BJ (cell line): ENCODE results near the gene MMP25. TPM values are rescaled to one million over a fixed set of nuclear protein-coding genes. Genes with fewer than 3 reads are reported as not detected.

Experiments used
- CTCF ChIA-PET: fragments of 350-600 bp; formaldehyde crosslinking; extraction: SDS; loops from one replicate; lab custom pipeline; 2021; ENCODE audit warnings: antibody characterized with exemption, inconsistent platforms; lab: Yijun Ruan, JAX
- POLR2A ChIA-PET: fragments of 300-600 bp; sonication (Branson Sonifier 250); formaldehyde crosslinking; extraction: SDS; loops from one replicate; lab custom pipeline; 2021; ENCODE audit warnings: antibody characterized with exemption; lab: Charles Lee
- DNase-seq: peaks from one replicate; pipeline ENCODE4 v3.0.0-alpha.2; 2011; ENCODE audit warnings: low read depth
- H3K27me3 ChIP-seq: 2 replicates; pipeline ENCODE4 v1.6.0; 2011; ENCODE audit warnings: low read length; ENCODE audit not compliant: control insufficient read depth, insufficient read depth
- H3K36me3 ChIP-seq: 2 replicates; pipeline ENCODE4 v1.5.1; 2011; ENCODE audit warnings: low read length; ENCODE audit not compliant: control insufficient read depth, insufficient read depth
- H3K4me3 ChIP-seq: 2 replicates; pipeline ENCODE4 v1.5.1; 2011; ENCODE audit warnings: low read depth, mild to moderate bottlenecking, control low read depth, low read length
- CTCF ChIP-seq: IDR thresholded peaks from 2 replicates; pipeline ENCODE4 v1.5.1; 2011; ENCODE audit warnings: low read depth, mild to moderate bottlenecking, control low read depth, inconsistent platforms, low read length, moderate library complexity; ENCODE audit not compliant: insufficient read depth
- polyA plus RNA-seq: library from polyadenylated mRNA; depleted of rRNA; stranded (reverse); fragments of >200 nt; gene quantifications from 2 replicates; pipeline ENCODE4 v1.2.3, GENCODE V29; 2011; rRNA removed
- small RNA-seq: library from RNA; depleted of rRNA; stranded (forward); fragments of <200 nt; gene quantifications from one replicate; pipeline ENCODE3, GENCODE V24; 2012; ENCODE audit warnings: low replicate concordance, low read depth; ENCODE audit not compliant: insufficient read length

MMP25 gene
- polyA plus RNA-seq, 1 experiment: 0.02 TPM

- DNase-seq: no peak
- peak; percentile 62 for TF ChIP-seq CTCF
- ChIA-PET CTCF (interaction anchor here (0.9 to 2.0 kb wide), 7 partner anchors 8 to 51 kb away, joined by 3 to 11 read pairs (median 3); partner anchors contain the start of gene ZNF213), POLR2A (no interaction called here)
- no peak overlapping the region for H3K4me3 ChIP-seq
- peaks cover 16% of the 10 kb centered on the region for H3K27me3 ChIP-seq
- no peaks in the 10 kb centered on the region for H3K36me3 ChIP-seq
Measured at GRCh38 chr16:3101018-3101840, 54.9 kb downstream of the MMP25 start.

- ChIA-PET POLR2A (no interaction called here), CTCF (interaction anchor here (1.0 to 2.0 kb wide), 4 partner anchors 13 to 43 kb away, joined by 3 to 11 read pairs (median 4); no protein-coding TSS in a partner anchor)
- peaks cover 15% of the 10 kb centered on the region for H3K27me3 ChIP-seq
- TF ChIP-seq CTCF: no peak
- H3K4me3 ChIP-seq: no peak overlapping the region
- no peak for DNase-seq
- H3K36me3 ChIP-seq: no peaks in the 10 kb centered on the region
Measured at GRCh38 chr16:3101841-3102470, 55.6 kb downstream of the MMP25 start.

DNA sequence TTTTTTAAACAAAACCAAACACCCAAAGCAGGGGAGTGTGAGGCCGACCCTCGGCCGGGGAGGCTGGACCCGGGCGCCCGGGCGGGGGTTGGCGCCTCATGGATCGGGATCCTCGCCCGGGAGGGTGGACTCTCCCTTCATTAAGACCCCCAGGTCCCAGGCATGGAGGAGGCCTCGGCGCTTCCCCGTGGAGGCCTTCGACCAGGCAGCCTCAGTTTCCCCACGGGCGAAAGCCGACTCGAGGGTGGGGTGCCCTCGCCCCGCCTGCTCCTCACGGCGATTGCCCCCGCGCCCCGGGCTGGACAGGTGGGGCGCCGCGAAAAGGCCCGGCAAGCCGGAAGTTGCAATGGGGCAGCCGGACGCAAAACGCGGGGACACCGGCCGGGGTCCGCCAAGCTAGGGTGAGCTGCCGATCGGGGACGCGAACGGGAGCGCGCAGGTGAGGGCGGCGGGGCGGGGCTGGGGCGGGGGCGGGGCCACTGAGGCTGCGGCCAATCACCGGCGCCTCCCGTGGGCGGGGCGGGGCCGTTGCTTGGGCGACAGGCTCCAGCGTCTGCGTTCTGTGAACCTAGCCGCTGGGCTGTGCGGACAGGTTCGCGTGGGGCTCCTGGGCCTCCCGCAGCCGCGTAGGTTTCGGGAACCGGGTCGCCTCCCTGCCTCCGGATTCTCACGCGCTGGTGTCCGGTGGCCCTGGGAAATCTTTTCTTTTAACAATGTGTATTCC, 60.0 kb downstream of the MMP25 start:
- ChIA-PET CTCF (interaction anchor here (0.9 to 2.3 kb wide), 3 partner anchors 23 to 48 kb away, joined by 3 to 11 read pairs (median 3); no protein-coding TSS in a partner anchor), POLR2A (interaction anchor here (0.6 kb wide), 2 partner anchors 18 to 52 kb away, joined by 3 to 5 read pairs; no protein-coding TSS in a partner anchor)
- Histone ChIP-seq H3K27me3 (no peaks in the 10 kb centered on the region), H3K36me3 (no peaks in the 10 kb centered on the region), H3K4me3 (peak overlapping the region; percentile 75)
- DNase-seq: no peak
- no peak for TF ChIP-seq CTCF

Small RNAs within 50 kb of the gene (small RNA-seq; reads per million reads assigned to genes)
- 0.63 reads per million for gene RNU1-22P

Other genes with a start within 250 kb of the MMP25 start
- not detected in 2 replicates for gene PRSS41, start 248.1 kb upstream of the MMP25 start, polyA plus RNA-seq
- 0.13 TPM in 1 of 2 replicates, not detected in the other for gene PRSS21, start 229.3 kb upstream of the MMP25 start, polyA plus RNA-seq
- 0.10 TPM in 2 replicates for gene ZG16B, start 216.3 kb upstream of the MMP25 start, polyA plus RNA-seq
- gene PRSS22, start 188.4 kb upstream of the MMP25 start, polyA plus RNA-seq: not detected in 2 replicates
- 25.6 and 39.9 TPM in 2 replicates for gene FLYWCH2, start 163.3 kb upstream of the MMP25 start, polyA plus RNA-seq
- gene FLYWCH1, start 134.6 kb upstream of the MMP25 start, polyA plus RNA-seq: 16.2 and 25.4 TPM in 2 replicates
- not detected in 2 replicates for gene KREMEN2, start 82.3 kb upstream of the MMP25 start, polyA plus RNA-seq
- gene PAQR4, start 77.2 kb upstream of the MMP25 start, polyA plus RNA-seq: 2.7 and 4.4 TPM in 2 replicates
- gene PKMYT1, start 66.1 kb upstream of the MMP25 start, polyA plus RNA-seq: 3.6 and 6.9 TPM in 2 replicates
- not detected in 2 replicates for gene CLDN9, start 33.6 kb upstream of the MMP25 start, polyA plus RNA-seq
- gene CLDN6, start 28.4 kb upstream of the MMP25 start, polyA plus RNA-seq: 0.12 TPM in 1 of 2 replicates, not detected in the other
- 218 and 282 TPM in 2 replicates for gene TNFRSF12A, start 26.2 kb upstream of the MMP25 start, polyA plus RNA-seq
- 26.2 and 33.7 TPM in 2 replicates for gene HCFC1R1, start 22.6 kb upstream of the MMP25 start, polyA plus RNA-seq
- 11.0 and 20.5 TPM in 2 replicates for gene THOC6, start 22.5 kb upstream of the MMP25 start, polyA plus RNA-seq
- gene BICDL2, start 9.6 kb upstream of the MMP25 start, polyA plus RNA-seq: 0.04 and 0.09 TPM in 2 replicates
- gene IL32, start 19.1 kb downstream of the MMP25 start, polyA plus RNA-seq: 11.3 and 18.1 TPM in 2 replicates
- not detected in 2 replicates for gene ZSCAN10, start 52.7 kb downstream of the MMP25 start, polyA plus RNA-seq
- 4.2 and 9.0 TPM in 2 replicates for gene ZNF205, start 66.0 kb downstream of the MMP25 start, polyA plus RNA-seq
- gene ZNF213, start 88.5 kb downstream of the MMP25 start, polyA plus RNA-seq: 0.63 and 0.77 TPM in 2 replicates
- 0.33 and 0.64 TPM in 2 replicates for gene OR1F1, start 141.6 kb downstream of the MMP25 start, polyA plus RNA-seq
- 4.0 and 4.8 TPM in 2 replicates for gene ZNF200, start 188.6 kb downstream of the MMP25 start, polyA plus RNA-seq
- gene MEFV, start 210.1 kb downstream of the MMP25 start, polyA plus RNA-seq: not detected in 2 replicates
- 12.9 and 14.2 TPM in 2 replicates for gene ZNF263, start 236.9 kb downstream of the MMP25 start, polyA plus RNA-seq